C4-2B (cell line): ENCODE data around the gene CAPN9.

ENCODE experiments used
- H3K27ac ChIP-seq: fragments of 450-650 bp; 2 replicates; pipeline ENCODE4 v1.5.1; 2017
- ZFX ChIP-seq: fragments of 450-650 bp; IDR thresholded peaks from 2 replicates; pipeline ENCODE4 v1.6.1; 2017
- TF ChIP-seq, protein P1 (sequence below): fragments of 450-650 bp; conservative IDR thresholded peaks from 2 replicates; pipeline ENCODE4 v1.5.1; 2017; ENCODE audit warnings: mild to moderate bottlenecking

Gene CAPN9

DNA sequence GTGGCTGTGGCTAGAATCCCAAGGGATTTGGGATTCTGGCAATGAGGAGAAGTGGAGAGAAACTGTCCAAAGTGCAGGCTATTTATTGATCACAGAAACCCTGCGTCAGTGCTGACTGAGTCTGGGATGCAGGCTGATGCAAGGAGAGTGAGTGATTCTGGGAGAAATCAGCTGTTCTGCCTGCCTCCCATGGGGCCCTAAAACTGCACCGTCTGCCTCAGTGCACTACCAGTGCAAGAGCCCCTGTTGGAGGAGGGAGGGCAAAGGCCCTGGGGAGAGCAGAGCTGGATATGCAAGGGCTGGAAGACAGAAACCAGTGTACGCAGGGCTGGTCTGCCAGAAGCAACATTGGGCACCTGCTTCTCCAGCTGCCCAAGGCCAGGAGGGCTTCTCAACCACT, 78.6 kb downstream of the CAPN9 start:
- TF ChIP-seq, protein P1, sequence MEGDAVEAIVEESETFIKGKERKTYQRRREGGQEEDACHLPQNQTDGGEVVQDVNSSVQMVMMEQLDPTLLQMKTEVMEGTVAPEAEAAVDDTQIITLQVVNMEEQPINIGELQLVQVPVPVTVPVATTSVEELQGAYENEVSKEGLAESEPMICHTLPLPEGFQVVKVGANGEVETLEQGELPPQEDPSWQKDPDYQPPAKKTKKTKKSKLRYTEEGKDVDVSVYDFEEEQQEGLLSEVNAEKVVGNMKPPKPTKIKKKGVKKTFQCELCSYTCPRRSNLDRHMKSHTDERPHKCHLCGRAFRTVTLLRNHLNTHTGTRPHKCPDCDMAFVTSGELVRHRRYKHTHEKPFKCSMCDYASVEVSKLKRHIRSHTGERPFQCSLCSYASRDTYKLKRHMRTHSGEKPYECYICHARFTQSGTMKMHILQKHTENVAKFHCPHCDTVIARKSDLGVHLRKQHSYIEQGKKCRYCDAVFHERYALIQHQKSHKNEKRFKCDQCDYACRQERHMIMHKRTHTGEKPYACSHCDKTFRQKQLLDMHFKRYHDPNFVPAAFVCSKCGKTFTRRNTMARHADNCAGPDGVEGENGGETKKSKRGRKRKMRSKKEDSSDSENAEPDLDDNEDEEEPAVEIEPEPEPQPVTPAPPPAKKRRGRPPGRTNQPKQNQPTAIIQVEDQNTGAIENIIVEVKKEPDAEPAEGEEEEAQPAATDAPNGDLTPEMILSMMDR, result no peak
- TF ChIP-seq ZFX, result no peak
- H3K27ac ChIP-seq, result no peak overlapping the region; the same call in 1 of the 2 replicates

DNA sequence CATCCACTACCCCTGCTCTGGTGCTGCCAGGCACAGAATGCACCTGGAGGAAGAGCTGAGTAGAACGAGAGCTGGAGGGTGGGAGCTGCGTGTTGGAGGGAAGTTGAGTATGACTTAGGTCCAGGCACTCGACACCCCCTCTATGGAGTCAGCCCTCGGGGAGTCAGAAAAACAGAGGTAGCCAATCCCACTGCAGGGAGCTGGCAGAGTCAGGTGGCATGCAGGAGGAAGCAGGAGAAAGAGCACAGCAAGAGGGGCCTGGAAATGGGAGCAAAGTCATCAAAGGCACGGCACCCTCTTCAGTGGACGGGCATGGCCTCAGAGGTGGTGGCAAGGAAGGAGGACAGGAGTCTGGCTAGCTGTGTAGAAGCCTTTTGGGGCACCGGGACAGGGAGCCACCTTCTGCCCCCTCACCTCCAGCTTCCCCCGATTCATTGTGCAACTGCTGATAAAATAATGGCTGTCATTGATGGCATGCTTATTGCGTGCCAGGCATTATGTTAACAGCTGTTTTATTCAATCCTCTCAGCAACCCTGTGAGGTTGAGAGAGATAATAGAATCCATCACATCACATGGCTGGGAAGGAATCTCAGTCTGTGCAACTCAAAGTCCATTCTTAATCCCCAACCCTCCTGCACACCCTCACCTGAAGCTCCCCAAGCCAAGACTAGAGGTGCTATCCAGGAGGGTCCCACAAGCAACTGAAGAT, 79.1 kb downstream of the CAPN9 start:
- TF ChIP-seq, protein P1, result no peak
- TF ChIP-seq ZFX, result no peak
- no peak overlapping the region for H3K27ac ChIP-seq

DNA sequence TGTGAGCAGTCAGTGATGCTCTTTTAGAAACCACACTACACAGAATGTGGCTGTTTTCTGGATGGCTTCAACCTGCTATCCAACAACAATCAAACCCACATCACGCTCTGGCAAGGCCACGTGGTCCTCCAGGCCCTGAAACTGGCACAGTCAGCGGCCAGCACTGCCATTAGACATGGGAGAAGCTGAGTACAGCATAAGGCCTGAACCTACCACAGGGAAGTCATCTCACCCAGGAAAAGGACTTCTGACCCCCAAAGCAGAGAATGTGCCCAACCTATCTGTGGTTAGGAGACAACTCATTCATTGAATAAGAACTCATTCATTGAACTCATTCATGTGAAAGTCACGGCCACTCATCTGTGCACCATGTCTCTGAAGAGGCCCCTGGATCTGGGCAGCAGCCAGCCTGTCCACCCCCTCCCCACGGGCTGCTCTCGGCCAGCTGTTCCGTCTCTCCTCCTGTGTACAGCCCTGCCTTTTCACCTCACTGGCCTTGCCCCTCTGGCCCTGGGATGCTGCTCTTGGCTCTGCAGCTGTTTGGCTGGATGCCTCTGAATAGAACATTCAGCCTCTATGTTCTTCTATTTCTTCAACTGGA, 80.0 kb downstream of the CAPN9 start:
- no peak for TF ChIP-seq ZFX
- TF ChIP-seq, protein P1, result no peak
- H3K27ac ChIP-seq, result no peak overlapping the region

DNA sequence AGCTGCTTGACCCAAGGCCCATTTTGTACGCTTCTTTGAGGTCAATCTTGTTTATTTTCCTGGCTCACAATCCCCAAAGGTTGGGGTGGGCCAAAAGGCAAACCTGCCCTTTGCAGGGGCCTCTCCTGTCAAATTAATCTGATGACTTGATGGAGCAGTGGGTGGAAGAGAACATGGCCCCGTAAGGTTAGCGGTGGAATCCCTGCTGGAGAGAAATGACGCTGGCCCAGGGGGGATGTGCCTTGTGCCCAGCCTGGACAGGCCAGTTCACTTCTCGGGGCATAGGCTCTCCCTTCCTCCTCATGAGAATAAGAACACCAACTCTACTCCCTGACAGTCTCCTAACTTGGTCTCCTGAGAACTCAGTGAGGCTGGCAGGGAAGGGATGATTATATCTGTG, 80.6 kb downstream of the CAPN9 start:
- H3K27ac ChIP-seq, result no peak overlapping the region
- TF ChIP-seq, protein P1, result no peak
- TF ChIP-seq ZFX, result no peak

DNA sequence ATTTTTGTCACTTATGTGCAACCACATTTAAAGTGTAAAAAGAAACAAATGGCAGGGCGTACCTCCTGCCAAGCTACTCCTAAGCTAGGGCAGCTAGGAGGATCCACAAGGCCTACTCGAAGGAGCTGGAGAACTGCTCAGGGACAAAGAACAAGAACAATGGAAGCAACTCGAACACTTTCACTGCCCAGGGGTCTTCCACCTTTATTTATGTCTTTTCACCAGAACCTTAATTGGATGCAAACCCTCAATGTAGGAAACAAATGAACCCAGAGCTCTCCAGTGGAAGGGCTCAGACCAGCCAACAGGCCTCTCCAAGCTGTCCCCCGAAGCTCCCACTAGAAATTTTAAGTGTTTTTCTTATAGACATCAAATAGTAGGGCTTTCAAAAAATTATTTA, 81.2 kb downstream of the CAPN9 start:
- H3K27ac ChIP-seq, result no peak overlapping the region
- TF ChIP-seq, protein P1, result no peak
- TF ChIP-seq ZFX, result no peak

DNA sequence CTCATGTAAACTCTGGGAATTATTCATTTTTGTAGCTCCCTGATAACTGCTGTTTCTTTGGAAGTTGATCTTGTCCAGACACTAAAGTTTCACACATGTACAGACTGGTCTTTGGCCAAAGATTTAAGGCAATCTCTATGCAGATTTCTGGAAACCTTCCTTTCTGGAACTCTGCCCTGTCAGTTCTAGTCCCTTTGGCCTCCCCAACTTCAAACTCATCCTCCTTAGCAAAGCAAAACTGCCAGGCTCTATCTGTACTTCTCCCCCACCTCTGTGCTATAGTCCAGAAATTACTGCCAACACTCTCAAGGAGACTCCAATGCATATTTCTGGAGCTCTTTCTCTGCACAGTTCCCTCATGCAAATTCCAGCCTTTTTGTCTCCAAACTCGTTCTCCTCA, 84.6 kb downstream of the CAPN9 start:
- TF ChIP-seq ZFX, result no peak
- TF ChIP-seq, protein P1, result no peak
- no peak overlapping the region for H3K27ac ChIP-seq

DNA sequence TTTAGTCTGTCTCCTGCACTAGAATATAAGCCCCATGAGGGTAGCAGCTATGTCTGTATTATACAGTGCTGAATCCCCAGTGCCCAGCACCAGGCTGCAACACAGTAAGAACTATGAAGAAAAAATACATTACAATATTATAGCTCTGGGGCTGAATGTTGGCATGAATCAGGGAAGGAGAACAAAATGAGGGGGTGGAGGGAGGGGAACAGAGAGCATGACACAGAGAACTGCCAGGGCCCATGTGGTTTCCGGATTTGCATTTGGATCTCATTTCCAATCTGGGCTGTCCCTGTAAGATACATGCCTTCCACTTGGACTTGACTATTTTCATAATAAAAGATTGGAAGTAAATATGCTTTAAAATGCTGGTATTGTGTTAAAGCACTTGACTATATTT, 85.3 kb downstream of the CAPN9 start:
- H3K27ac ChIP-seq, result no peak overlapping the region
- TF ChIP-seq ZFX, result no peak
- TF ChIP-seq, protein P1, result no peak
